OCI-M1 (cell line): ENCODE measurements around the gene TRAPPC10.
"Not testable (repeated sequence)": the region's sequence is repeated elsewhere in the genome, so short reads cannot be mapped to it uniquely, and the experiment has no call there.

Experiments
- DNase-seq: peaks from one replicate; lab custom pipeline; 2025; lab: John Stamatoyannopoulos, UW

TRAPPC10 gene

GRCh38 chr21:44090325-44090724, 78.2 kb downstream of the TRAPPC10 start:
- DNase-seq, result no peak

- DNase-seq, result no peak
These were observed 80.1 kb downstream of the TRAPPC10 start for GRCh38 chr21:44092211-44092610.

- no peak for DNase-seq
These were observed 81.7 kb downstream of the TRAPPC10 start for GRCh38 chr21:44093761-44094160.

GRCh38 chr21:44094832-44095231, 82.7 kb downstream of the TRAPPC10 start:
- no peak for DNase-seq

- not testable (repeated sequence) for DNase-seq
These were observed 86.4 kb downstream of the TRAPPC10 start for GRCh38 chr21:44098507-44098906.

GRCh38 chr21:44098964-44099363, 86.9 kb downstream of the TRAPPC10 start:
- DNase-seq, result not testable (repeated sequence)

GRCh38 chr21:44107026-44107501, 95.0 kb downstream of the TRAPPC10 start, which contains the start of gene PWP2:
Gene PWP2 (plus strand): TSS chr21:44107399. CDS start chr21:44107417, 18 bp downstream.
- not testable (repeated sequence) for DNase-seq

- DNase-seq, result not testable (repeated sequence)
These were observed 95.5 kb downstream of the TRAPPC10 start for GRCh38 chr21:44107589-44107988.

GRCh38 chr21:44113702-44114371, 101.7 kb downstream of the TRAPPC10 start:
- not testable (repeated sequence) for DNase-seq

- not testable (repeated sequence) for DNase-seq
These were observed 110.0 kb downstream of the TRAPPC10 start for GRCh38 chr21:44122131-44122530.

- DNase-seq, result not testable (repeated sequence)
These were observed 115.7 kb downstream of the TRAPPC10 start for GRCh38 chr21:44127827-44128226.

GRCh38 chr21:44133715-44134057, 121.6 kb downstream of the TRAPPC10 start:
- DNase-seq, result not testable (repeated sequence)

GRCh38 chr21:44134732-44135131, 122.6 kb downstream of the TRAPPC10 start:
- DNase-seq, result not testable (repeated sequence)

GRCh38 chr21:44138039-44138438, 125.9 kb downstream of the TRAPPC10 start:
- not testable (repeated sequence) for DNase-seq

- not testable (repeated sequence) for DNase-seq
These were observed 127.9 kb downstream of the TRAPPC10 start for GRCh38 chr21:44139787-44140551.

GRCh38 chr21:44140552-44140932, 128.4 kb downstream of the TRAPPC10 start:
- DNase-seq, result not testable (repeated sequence)

- DNase-seq, result not testable (repeated sequence)
These were observed 130.4 kb downstream of the TRAPPC10 start for GRCh38 chr21:44142470-44142869.

GRCh38 chr21:44143380-44143779, 131.3 kb downstream of the TRAPPC10 start:
- not testable (repeated sequence) for DNase-seq

- not testable (repeated sequence) for DNase-seq
These were observed 131.9 kb downstream of the TRAPPC10 start for GRCh38 chr21:44143996-44144395.

- not testable (repeated sequence) for DNase-seq
These were observed 132.9 kb downstream of the TRAPPC10 start for GRCh38 chr21:44144784-44145602.

- DNase-seq, result not testable (repeated sequence)
These were observed 133.5 kb downstream of the TRAPPC10 start for GRCh38 chr21:44145616-44146015.

- DNase-seq, result not testable (repeated sequence)
These were observed 135.0 kb downstream of the TRAPPC10 start for GRCh38 chr21:44147108-44147507.
